Epithelial cell of proximal tubule (primary cell): ENCODE measurements around the gene MYBPC1. TPM values are rescaled to one million over a fixed set of nuclear protein-coding genes. Genes with fewer than 3 reads are reported as not detected.

Experiments
- DNase-seq: peaks from one replicate; pipeline ENCODE4 v3.0.0-alpha.2; 2011; ENCODE audit warnings: low read depth
- H3K4me3 ChIP-seq: 2 replicates; pipeline ENCODE4 v1.5.1; 2011; ENCODE audit warnings: low read depth, mild to moderate bottlenecking, low read length
- total RNA-seq: library from RNA; depleted of rRNA; stranded (reverse); fragments of >200 nt; gene quantifications from 2 replicates; pipeline ENCODE4 v1.2.3, GENCODE V29; 2015
- TF ChIP-seq, protein P1 (sequence below): conservative IDR thresholded peaks from 2 replicates; pipeline ENCODE4 v1.5.1; 2012; ENCODE audit warnings: low read depth, mild to moderate bottlenecking, low read length

MYBPC1 gene
- total RNA-seq, 1 donor from 2014 or later: not detected

DNA sequence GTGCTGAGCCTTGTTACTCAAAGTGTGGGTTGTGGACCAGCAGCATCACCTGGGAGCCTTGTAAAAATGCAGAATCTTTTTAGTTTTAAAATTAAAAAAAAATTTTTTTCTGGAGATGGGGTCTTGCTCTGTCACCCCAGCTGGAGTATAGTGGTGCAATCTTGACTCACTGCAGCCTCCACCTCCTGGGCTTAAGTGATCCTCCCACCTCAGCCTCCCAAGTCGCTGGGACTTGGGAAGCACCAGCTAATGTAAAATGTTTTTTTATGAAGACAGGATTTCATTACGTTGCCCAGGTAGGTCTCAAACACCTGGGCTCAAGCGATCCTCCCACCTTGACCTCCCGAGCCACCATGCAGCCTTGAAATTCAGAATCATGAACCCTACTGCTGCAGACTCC, 14.4 kb downstream of the MYBPC1 start:
- DNase-seq: no peak
- no peak overlapping the region for H3K4me3 ChIP-seq
- TF ChIP-seq, protein P1, sequence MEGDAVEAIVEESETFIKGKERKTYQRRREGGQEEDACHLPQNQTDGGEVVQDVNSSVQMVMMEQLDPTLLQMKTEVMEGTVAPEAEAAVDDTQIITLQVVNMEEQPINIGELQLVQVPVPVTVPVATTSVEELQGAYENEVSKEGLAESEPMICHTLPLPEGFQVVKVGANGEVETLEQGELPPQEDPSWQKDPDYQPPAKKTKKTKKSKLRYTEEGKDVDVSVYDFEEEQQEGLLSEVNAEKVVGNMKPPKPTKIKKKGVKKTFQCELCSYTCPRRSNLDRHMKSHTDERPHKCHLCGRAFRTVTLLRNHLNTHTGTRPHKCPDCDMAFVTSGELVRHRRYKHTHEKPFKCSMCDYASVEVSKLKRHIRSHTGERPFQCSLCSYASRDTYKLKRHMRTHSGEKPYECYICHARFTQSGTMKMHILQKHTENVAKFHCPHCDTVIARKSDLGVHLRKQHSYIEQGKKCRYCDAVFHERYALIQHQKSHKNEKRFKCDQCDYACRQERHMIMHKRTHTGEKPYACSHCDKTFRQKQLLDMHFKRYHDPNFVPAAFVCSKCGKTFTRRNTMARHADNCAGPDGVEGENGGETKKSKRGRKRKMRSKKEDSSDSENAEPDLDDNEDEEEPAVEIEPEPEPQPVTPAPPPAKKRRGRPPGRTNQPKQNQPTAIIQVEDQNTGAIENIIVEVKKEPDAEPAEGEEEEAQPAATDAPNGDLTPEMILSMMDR: no peak

DNA sequence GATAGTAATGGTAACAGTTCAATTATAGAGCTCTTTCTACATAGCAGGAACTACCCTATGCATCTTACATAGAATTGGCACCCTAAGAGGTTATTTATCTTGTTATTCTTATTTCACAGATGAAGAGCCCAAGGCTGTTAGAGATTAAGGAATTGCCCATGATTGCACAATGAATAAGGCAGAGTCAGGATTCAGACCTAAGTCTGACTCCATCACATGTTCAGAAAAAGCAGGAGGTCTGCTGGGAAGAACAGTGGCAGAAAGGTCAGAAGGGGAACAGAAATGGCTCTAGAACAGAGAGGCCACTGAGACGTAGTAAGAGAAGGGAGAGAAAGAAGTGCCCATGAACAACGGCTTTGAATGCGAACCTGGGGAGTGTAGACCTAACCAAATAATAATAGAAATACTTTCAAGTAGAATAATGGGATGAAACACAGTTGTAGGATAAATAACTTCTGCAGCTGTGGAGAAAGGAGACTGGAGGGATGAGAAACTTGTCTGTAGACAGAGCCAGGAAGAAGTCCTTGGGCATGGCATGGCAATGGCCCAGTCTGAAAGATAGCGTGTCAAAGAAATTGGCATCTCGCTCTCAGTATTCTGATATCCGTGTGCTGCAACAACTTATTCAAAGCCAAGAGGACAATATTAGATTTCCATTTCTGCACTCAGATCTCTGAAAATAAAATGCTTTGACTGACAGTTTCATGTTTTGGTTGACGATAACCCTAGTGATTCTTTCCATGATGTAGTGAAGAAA, 17.6 kb downstream of the MYBPC1 start:
- peak; percentile 16 for DNase-seq
- TF ChIP-seq, protein P1: no peak
- H3K4me3 ChIP-seq: no peak overlapping the region

DNA sequence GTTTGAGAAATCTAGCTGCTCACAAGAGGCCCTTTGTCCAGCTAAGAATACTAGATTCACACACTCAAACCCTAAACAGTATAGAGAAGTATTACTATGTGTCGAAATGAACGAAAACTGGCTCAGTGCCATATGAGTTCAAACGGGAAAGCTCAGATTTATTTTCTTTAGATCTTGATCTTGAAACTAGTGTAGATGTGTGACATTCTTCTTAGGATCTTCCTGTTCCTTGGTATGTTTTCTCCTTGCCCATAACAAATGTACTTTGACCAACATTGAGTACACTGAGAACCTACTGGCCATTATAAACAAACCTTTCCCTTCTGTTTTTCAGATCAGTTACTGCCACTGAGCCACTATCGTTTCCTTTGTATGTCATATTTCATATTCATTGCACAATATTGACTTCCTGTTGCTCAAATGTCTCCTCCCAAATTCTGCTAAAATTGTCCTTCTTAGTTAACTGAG, 21.3 kb downstream of the MYBPC1 start:
- H3K4me3 ChIP-seq: no peak overlapping the region
- no peak for DNase-seq
- TF ChIP-seq, protein P1: no peak

DNA sequence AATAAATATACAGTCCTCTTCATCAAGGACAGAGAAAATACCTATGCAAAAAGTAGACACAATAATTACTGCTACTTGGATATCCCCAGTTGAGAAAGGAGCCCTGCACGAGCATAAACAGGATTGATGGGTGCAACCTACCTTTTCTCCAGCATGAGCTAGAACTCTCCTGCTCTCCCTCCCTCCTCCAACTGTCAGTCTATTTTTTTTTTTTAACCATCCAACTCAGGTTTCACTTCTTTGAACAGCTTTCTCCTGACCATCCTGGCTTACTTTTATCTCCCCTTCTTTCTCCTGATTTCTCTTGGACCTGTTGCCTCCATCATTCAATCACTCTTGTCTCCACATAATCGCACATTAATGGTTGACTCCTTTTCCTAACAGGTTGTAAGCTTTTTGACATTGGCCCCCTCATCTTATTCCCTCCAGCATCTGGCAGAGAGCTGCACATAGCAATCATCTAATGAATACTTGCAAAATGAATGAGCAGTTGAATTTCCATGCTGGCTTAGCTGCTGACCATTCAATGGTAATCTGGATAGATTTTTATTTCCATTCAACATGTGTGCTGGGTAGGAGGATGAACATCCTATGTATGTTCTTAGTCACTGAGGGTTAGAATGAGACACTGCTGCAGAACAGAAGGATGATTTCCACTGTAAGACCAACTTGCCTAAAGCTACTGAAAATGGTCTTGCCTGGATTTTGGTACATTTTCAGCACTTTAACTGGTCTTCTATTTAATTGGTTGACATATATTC, 24.4 kb downstream of the MYBPC1 start:
- TF ChIP-seq, protein P1: no peak
- DNase-seq: no peak
- H3K4me3 ChIP-seq: no peak overlapping the region

DNA sequence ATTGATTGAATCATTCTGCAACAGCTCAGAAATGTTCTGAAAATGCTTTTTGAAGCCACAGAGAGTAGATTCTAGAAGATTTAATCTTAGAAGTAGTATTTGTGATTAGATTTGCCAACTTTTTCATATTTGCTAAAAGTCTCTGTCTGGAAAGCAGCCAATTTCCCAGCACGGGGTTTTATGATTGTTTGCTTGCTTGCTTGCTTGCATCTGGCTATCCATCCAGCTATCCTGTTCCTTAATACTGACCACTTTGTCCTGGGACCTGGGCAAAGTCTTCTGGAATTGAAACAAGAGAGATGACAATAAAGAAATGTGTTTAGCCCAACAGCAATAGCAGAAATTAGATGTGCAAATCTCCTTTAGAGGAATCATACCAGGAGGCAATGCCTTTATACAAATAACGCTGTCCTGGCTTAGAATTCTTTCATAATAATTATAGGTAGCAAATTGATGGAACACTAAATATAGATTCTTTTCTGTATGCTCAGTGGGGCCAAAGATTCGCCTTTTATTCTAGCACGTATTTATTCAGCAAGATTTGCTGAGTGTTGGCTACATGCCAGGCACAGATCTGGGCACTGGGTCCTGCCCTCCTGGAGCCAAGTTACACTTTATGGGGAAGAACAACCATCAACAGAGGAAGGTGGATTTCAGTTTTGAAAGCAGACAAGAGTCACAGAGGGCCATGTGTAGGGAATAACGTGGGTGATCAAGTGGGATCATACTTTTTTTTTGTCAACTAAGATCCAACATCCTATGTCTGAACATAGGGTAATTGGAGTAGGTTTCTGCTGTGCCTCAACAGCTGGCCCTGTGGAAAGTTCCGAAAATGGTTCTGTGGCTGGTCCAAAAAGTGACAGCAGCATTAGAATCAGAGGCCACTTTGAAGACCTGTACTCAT, 25.3 kb downstream of the MYBPC1 start:
- H3K4me3 ChIP-seq: no peak overlapping the region
- no peak for DNase-seq
- TF ChIP-seq, protein P1: no peak

DNA sequence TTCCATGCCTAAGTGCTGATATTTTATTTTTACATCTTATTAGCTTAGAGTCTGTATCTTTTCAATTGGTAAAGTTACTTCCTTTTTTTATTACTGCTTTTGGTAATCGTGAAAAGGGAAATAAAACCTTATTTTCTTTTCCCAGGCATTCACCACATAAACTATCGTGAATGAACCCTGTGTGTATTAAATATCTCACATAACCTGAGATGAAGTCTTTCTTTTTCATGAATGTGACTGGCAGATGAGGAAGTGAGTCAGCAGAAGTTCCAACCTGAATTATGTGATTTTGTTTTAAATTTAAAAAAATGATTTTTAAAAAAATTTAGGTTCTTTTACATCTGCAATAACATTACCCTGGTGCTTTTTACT, 26.0 kb downstream of the MYBPC1 start:
- DNase-seq: no peak
- TF ChIP-seq, protein P1: no peak
- no peak overlapping the region for H3K4me3 ChIP-seq
